GM23338 (cell line): Measurements from ENCODE around the gene AGXT2.

Experiments
- EZH2 ChIP-seq: fragments of 200-600 bp; sonication (generic); IDR thresholded peaks from one replicate; pipeline ENCODE4 v1.8.0; 2017; ENCODE audit warnings: antibody characterized with exemption, mild to moderate bottlenecking, low read depth; ENCODE audit not compliant: unreplicated experiment
- EZH2phosphoT487 ChIP-seq: fragments of 200-600 bp; sonication (generic); IDR thresholded peaks from one replicate; pipeline ENCODE4 v1.8.1; 2018; ENCODE audit warnings: antibody characterized with exemption; ENCODE audit not compliant: unreplicated experiment
- POLR2AphosphoS5 ChIP-seq: IDR thresholded peaks from 2 replicates; pipeline ENCODE4 v1.6.1; 2016; ENCODE audit warnings: antibody characterized with exemption, low read depth
- ZNF331 ChIP-seq: fragments of 250-450 bp; sonication (Bioruptor Pico); IDR thresholded peaks from 2 replicates; pipeline ENCODE4 v1.5.0; 2020; ENCODE audit warnings: low read depth, mild to moderate bottlenecking, moderate library complexity
- TF ChIP-seq, protein P1 (sequence below): IDR thresholded peaks from one replicate; pipeline ENCODE4 v1.6.1; 2018; ENCODE audit warnings: antibody characterized with exemption; ENCODE audit not compliant: unreplicated experiment
- TF ChIP-seq, protein P2 (sequence below), 2 experiments: fragments of 200-600 bp in 1 of 2; sonication (generic) in 1 of 2; conservative IDR thresholded peaks; 2 replicates each; pipeline versions ENCODE4 v1.5.1 to v1.6.1; 2016 to 2017; ENCODE audit warnings: antibody characterized with exemption in 2 of 2, low read depth in 2 of 2, mild to moderate bottlenecking in 2 of 2, moderate library complexity in 1 of 2
- TF ChIP-seq, protein P3 (sequence below): IDR thresholded peaks from 2 replicates; pipeline ENCODE4 v1.6.1; 2016; ENCODE audit warnings: antibody characterized with exemption

GRCh38 chr5:35001842-35002241 is 45.9 kb downstream of the AGXT2 start:
- TF ChIP-seq, protein P1, sequence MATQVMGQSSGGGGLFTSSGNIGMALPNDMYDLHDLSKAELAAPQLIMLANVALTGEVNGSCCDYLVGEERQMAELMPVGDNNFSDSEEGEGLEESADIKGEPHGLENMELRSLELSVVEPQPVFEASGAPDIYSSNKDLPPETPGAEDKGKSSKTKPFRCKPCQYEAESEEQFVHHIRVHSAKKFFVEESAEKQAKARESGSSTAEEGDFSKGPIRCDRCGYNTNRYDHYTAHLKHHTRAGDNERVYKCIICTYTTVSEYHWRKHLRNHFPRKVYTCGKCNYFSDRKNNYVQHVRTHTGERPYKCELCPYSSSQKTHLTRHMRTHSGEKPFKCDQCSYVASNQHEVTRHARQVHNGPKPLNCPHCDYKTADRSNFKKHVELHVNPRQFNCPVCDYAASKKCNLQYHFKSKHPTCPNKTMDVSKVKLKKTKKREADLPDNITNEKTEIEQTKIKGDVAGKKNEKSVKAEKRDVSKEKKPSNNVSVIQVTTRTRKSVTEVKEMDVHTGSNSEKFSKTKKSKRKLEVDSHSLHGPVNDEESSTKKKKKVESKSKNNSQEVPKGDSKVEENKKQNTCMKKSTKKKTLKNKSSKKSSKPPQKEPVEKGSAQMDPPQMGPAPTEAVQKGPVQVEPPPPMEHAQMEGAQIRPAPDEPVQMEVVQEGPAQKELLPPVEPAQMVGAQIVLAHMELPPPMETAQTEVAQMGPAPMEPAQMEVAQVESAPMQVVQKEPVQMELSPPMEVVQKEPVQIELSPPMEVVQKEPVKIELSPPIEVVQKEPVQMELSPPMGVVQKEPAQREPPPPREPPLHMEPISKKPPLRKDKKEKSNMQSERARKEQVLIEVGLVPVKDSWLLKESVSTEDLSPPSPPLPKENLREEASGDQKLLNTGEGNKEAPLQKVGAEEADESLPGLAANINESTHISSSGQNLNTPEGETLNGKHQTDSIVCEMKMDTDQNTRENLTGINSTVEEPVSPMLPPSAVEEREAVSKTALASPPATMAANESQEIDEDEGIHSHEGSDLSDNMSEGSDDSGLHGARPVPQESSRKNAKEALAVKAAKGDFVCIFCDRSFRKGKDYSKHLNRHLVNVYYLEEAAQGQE, result no peak
- TF ChIP-seq, protein P2, sequence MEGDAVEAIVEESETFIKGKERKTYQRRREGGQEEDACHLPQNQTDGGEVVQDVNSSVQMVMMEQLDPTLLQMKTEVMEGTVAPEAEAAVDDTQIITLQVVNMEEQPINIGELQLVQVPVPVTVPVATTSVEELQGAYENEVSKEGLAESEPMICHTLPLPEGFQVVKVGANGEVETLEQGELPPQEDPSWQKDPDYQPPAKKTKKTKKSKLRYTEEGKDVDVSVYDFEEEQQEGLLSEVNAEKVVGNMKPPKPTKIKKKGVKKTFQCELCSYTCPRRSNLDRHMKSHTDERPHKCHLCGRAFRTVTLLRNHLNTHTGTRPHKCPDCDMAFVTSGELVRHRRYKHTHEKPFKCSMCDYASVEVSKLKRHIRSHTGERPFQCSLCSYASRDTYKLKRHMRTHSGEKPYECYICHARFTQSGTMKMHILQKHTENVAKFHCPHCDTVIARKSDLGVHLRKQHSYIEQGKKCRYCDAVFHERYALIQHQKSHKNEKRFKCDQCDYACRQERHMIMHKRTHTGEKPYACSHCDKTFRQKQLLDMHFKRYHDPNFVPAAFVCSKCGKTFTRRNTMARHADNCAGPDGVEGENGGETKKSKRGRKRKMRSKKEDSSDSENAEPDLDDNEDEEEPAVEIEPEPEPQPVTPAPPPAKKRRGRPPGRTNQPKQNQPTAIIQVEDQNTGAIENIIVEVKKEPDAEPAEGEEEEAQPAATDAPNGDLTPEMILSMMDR (conservative IDR thresholded peaks at IDR 0.05; ENCODE audit: low read depth in 2 of 2), result no peak
- TF ChIP-seq POLR2AphosphoS5 (no peak), EZH2phosphoT487 (no peak), ZNF331 (CRISPR knock-in tag) (no peak), EZH2 (no peak)
- TF ChIP-seq, protein P3, sequence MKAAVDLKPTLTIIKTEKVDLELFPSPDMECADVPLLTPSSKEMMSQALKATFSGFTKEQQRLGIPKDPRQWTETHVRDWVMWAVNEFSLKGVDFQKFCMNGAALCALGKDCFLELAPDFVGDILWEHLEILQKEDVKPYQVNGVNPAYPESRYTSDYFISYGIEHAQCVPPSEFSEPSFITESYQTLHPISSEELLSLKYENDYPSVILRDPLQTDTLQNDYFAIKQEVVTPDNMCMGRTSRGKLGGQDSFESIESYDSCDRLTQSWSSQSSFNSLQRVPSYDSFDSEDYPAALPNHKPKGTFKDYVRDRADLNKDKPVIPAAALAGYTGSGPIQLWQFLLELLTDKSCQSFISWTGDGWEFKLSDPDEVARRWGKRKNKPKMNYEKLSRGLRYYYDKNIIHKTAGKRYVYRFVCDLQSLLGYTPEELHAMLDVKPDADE, result no peak
